ENCODE data around the gene ECD.

DNA sequence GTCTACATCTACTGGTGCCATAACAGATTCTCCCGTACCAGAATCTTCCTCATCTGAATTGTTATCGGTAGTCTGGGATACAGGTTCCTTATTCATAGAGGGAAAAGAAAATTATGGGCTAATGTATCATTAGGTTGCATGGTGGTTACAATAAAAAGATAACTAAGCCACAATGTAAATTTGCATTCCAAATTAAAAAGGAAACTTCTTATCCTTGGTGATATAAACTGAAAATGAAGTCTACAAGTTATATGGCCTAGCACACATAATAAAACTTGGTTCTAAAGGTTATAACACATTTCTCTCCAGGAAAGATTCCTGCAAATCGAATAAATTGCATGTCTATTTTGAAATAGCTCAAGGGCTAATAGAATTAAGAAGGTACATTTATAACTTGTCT lies 33.1 kb downstream of the ECD start:
- TF ChIP-seq BHLHE40 (IDR thresholded peaks at IDR 0.05; ENCODE audit: low read depth, low read length) (no peak), RFX5 (IDR thresholded peaks at IDR 0.05; ENCODE audit: low read depth, low read length) (no peak), CTCF (conservative IDR thresholded peaks at IDR 0.05; ENCODE audit: low read depth, low read length) (no peak), MAFK (IDR thresholded peaks at IDR 0.05; ENCODE audit: low read depth, low read length) (no peak), POLR2A (IDR thresholded peaks at IDR 0.05; ENCODE audit: low read depth, low read length) (no peak)
